SU-DHL-6 (cell line): ENCODE data around the gene MXI1.

Experiments
- H2AFZ ChIP-seq: fragments of 200-600 bp; sonication (generic); 2 replicates; pipeline ENCODE4 v1.6.1; 2014; ENCODE audit warnings: low read depth, mild to moderate bottlenecking, moderate library complexity, mixed read lengths, antibody characterized with exemption, low read length; ENCODE audit not compliant: severe bottlenecking
- H3F3A ChIP-seq: fragments of 200-600 bp; shearing (Covaris generic); 2 replicates; pipeline ENCODE4 v1.6.0; 2016; ENCODE audit warnings: antibody characterized with exemption, mild to moderate bottlenecking; ENCODE audit not compliant: insufficient read depth
- H3K27ac ChIP-seq: fragments of 200-600 bp; sonication (generic); 2 replicates; pipeline ENCODE4 v1.5.1; 2016; ENCODE audit warnings: low read depth, mild to moderate bottlenecking, low read length, moderate library complexity, mixed read lengths
- H3K27me3 ChIP-seq: fragments of 200-600 bp; sonication (generic), shearing (Covaris generic); 2 replicates; pipeline ENCODE4 v1.6.0; 2014; ENCODE audit warnings: mild to moderate bottlenecking, low read length
- H3K36me3 ChIP-seq: fragments of 200-600 bp; sonication (generic); 2 replicates; pipeline ENCODE4 v1.6.1; 2014; ENCODE audit warnings: mild to moderate bottlenecking, low read length, mixed read lengths
- H3K4me2 ChIP-seq: fragments of 300-600, 200-600 bp; shearing (Covaris generic), sonication (generic); 2 replicates; pipeline ENCODE4 v1.6.0; 2014; ENCODE audit warnings: low read length, low read depth, mild to moderate bottlenecking; ENCODE audit not compliant: poor library complexity, severe bottlenecking
- H3K4me3 ChIP-seq: fragments of 200-600 bp; sonication (generic); 2 replicates; pipeline ENCODE4 v1.5.1; 2014; ENCODE audit warnings: antibody characterized with exemption, low read length, mild to moderate bottlenecking, mixed read lengths; ENCODE audit not compliant: insufficient read depth, poor library complexity, severe bottlenecking
- H3K79me2 ChIP-seq: fragments of 200-600 bp; sonication (generic); 2 replicates; pipeline ENCODE4 v1.6.1; 2014; ENCODE audit warnings: mild to moderate bottlenecking, low read length, moderate library complexity; ENCODE audit not compliant: insufficient read depth
- H3K9ac ChIP-seq: fragments of 200-600 bp; sonication (generic); 2 replicates; pipeline ENCODE4 v1.7.0; 2014; ENCODE audit warnings: mild to moderate bottlenecking, low read length
- H3K9me2 ChIP-seq: fragments of 200-600 bp; sonication (generic); replicated peaks from 2 replicates; pipeline ENCODE4 v1.6.1; 2014; ENCODE audit warnings: low read length; ENCODE audit not compliant: insufficient read depth
- H3K9me3 ChIP-seq: fragments of 200-600 bp; sonication (generic); 2 replicates; pipeline ENCODE4 v1.6.1; 2014; ENCODE audit warnings: low read length, mixed read lengths; ENCODE audit not compliant: insufficient read depth
- H4K20me1 ChIP-seq: fragments of 200-600 bp; sonication (generic); 2 replicates; pipeline ENCODE4 v1.6.1; 2014; ENCODE audit warnings: low read depth, mild to moderate bottlenecking, antibody characterized with exemption, low read length, moderate library complexity, mixed read lengths
- EZH2phosphoT487 ChIP-seq: fragments of 200-600 bp; sonication (generic), shearing (Covaris generic); conservative IDR thresholded peaks from 2 replicates; pipeline ENCODE4 v1.6.1; 2018; ENCODE audit warnings: mild to moderate bottlenecking, antibody characterized with exemption, low read length, moderate library complexity, mixed read lengths
- TF ChIP-seq, protein P1 (sequence below): fragments of 200-600 bp; sonication (generic); IDR thresholded peaks from one replicate; pipeline ENCODE4 v1.5.1; 2017; ENCODE audit warnings: antibody characterized with exemption, mild to moderate bottlenecking, low read length, moderate library complexity; ENCODE audit not compliant: insufficient read depth, poor library complexity, severe bottlenecking

Gene MXI1

DNA sequence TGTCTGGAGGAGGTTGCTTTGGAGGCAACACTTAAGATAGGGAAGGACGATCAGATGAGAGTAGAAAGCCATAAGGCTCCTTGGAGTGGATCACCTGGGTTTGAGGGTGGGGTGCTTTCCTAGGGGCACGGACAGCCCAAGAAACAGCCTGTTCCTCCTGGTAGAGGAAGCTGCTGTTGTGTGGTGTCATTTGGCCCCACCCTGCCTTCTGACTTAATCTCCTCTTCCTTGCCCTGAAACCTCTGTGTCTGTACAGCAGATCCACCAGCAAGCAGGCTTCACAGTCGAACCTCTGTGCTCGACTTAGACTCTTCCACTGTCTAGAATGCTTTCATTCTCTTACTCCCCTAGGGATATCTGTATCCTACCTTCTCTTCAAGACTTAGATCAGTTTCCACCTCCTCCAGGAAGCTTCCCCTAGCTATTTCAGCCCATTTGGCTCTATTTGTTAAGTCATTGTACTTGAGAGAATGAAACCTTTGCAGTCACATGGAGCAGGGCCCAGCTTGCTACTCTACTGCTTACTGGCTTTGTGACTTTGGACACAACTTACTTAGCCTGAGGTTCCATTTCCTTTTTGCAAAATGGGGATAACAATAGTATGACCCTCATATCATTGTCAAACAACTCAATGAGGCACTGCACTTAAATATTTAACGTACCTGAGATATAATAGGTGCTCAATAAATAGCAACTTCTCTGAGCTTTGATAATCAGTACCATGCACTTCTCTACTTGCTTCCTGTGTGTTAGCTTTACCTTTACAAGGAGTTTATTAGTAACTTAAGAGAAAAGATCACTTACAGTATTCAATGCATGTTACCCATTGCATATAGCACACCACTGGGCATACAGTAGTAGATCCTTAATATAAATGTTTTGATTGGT, 5.0 kb downstream of the MXI1 start:
- peaks cover 19% of the 10 kb centered on the region for H3F3A ChIP-seq
- no peaks in the 10 kb centered on the region for H3K9me3 ChIP-seq
- H3K27me3 ChIP-seq = no peaks in the 10 kb centered on the region
- H3K4me3 ChIP-seq = no peak overlapping the region
- no peaks in the 10 kb centered on the region for H3K36me3 ChIP-seq
- no peaks in the 10 kb centered on the region for H4K20me1 ChIP-seq
- no peak overlapping the region for H3K27ac ChIP-seq
- no peaks in the 10 kb centered on the region for H3K9me2 ChIP-seq
- H3K9ac ChIP-seq = no peak overlapping the region
- H3K79me2 ChIP-seq = no peaks in the 10 kb centered on the region
- H2AFZ ChIP-seq = no peak overlapping the region
- TF ChIP-seq EZH2phosphoT487 = no peak
- TF ChIP-seq, protein P1, sequence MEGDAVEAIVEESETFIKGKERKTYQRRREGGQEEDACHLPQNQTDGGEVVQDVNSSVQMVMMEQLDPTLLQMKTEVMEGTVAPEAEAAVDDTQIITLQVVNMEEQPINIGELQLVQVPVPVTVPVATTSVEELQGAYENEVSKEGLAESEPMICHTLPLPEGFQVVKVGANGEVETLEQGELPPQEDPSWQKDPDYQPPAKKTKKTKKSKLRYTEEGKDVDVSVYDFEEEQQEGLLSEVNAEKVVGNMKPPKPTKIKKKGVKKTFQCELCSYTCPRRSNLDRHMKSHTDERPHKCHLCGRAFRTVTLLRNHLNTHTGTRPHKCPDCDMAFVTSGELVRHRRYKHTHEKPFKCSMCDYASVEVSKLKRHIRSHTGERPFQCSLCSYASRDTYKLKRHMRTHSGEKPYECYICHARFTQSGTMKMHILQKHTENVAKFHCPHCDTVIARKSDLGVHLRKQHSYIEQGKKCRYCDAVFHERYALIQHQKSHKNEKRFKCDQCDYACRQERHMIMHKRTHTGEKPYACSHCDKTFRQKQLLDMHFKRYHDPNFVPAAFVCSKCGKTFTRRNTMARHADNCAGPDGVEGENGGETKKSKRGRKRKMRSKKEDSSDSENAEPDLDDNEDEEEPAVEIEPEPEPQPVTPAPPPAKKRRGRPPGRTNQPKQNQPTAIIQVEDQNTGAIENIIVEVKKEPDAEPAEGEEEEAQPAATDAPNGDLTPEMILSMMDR = no peak
- H3K4me2 ChIP-seq = peak overlapping the region; percentile 95

GRCh38 chr10:110214371-110214826, 7.0 kb downstream of the MXI1 start:
- H3K9ac ChIP-seq = no peak overlapping the region
- H3F3A ChIP-seq = peaks cover 17% of the 10 kb centered on the region; the same call in 1 of the 2 replicates
- TF ChIP-seq EZH2phosphoT487 = no peak
- TF ChIP-seq, protein P1 = no peak
- H2AFZ ChIP-seq = no peak overlapping the region
- no peak overlapping the region for H3K27ac ChIP-seq
- no peaks in the 10 kb centered on the region for H3K27me3 ChIP-seq
- no peak overlapping the region for H3K4me3 ChIP-seq
- no peaks in the 10 kb centered on the region for H3K9me2 ChIP-seq
- H3K9me3 ChIP-seq = no peaks in the 10 kb centered on the region
- H3K79me2 ChIP-seq = no peaks in the 10 kb centered on the region
- H3K36me3 ChIP-seq = no peaks in the 10 kb centered on the region
- H4K20me1 ChIP-seq = no peaks in the 10 kb centered on the region
- H3K4me2 ChIP-seq = no peak overlapping the region

- Histone ChIP-seq H3K36me3 (no peaks in the 10 kb centered on the region), H3K9me3 (no peaks in the 10 kb centered on the region), H3K27me3 (no peaks in the 10 kb centered on the region), H3K9ac (no peak overlapping the region), H3K9me2 (no peaks in the 10 kb centered on the region), H3K4me3 (no peak overlapping the region), H3F3A (peaks cover 15% of the 10 kb centered on the region; the same call in 1 of the 2 replicates), H3K4me2 (no peak overlapping the region), H4K20me1 (no peaks in the 10 kb centered on the region), H2AFZ (no peak overlapping the region), H3K27ac (no peak overlapping the region), H3K79me2 (no peaks in the 10 kb centered on the region)
- TF ChIP-seq, protein P1 = no peak
- TF ChIP-seq EZH2phosphoT487 = no peak
Observed at GRCh38 chr10:110215286-110216170, 8.1 kb downstream of the MXI1 start.
